Adrenal gland (tissue), 5 donors: Measurements from ENCODE around the gene GRIFIN.

Experiments
- CTCF ChIP-seq, 6 experiments: fragments of 450-650 bp in 4 of 6; fragments of 200-600 bp in 2 of 6; sonication (generic) in 1 of 6; IDR thresholded peaks; 1 replicate in 5 of 6; 2 replicates in 1 of 6; pipeline versions ENCODE4 v1.5.1 to v1.8.0; 2016 to 2021; ENCODE audit warnings: antibody characterized with exemption in 6 of 6, mild to moderate bottlenecking in 2 of 6, moderate library complexity in 1 of 6
- POLR2A ChIP-seq, 2 donors: fragments of 450-650 bp; IDR thresholded peaks; one replicate each; pipeline ENCODE4 v1.6.1; 2017; ENCODE audit warnings: antibody characterized with exemption in 2 of 2, mild to moderate bottlenecking in 2 of 2, moderate library complexity in 1 of 2
- donor health status: DM: no; HTN: no; CAD: no.

GRCh38 chr7:2476298-2476697 is at the start of gene GRIFIN:
- TF ChIP-seq CTCF (IDR thresholded peaks at IDR 0.05) (no peak), POLR2A (IDR thresholded peaks at IDR 0.05) (no peak)
